Lower leg skin (tissue), 3 donors: ENCODE results near the gene SFMBT2.

Experiments
- CTCF ChIP-seq, 3 donors: fragments of 450-650 bp; IDR thresholded peaks; one replicate each; pipeline ENCODE4 v1.5.1; 2016; ENCODE audit warnings: antibody characterized with exemption in 3 of 3, mild to moderate bottlenecking in 3 of 3, moderate library complexity in 2 of 3
- POLR2A ChIP-seq, 2 donors: fragments of 450-650 bp; IDR thresholded peaks; one replicate each; pipeline ENCODE4 v1.6.1; 2016 to 2017; ENCODE audit warnings: antibody characterized with exemption in 2 of 2, mild to moderate bottlenecking in 1 of 2, moderate library complexity in 1 of 2

GRCh38 chr10:7260912-7261311, 149.9 kb downstream of the SFMBT2 start:
- TF ChIP-seq CTCF (IDR thresholded peaks at IDR 0.05), result no peak
- no peak for TF ChIP-seq POLR2A (IDR thresholded peaks at IDR 0.05)
